ENCODE results near the gene TRAM2. TPM values are rescaled to one million over a fixed set of nuclear protein-coding genes. Genes with fewer than 3 reads are reported as not detected.

Gene TRAM2
- total and polyA plus RNA-seq, 9 of the 15 experiments (the other 6 are each of a cell fraction or from before 2014, with no cell fraction given) = 2.6 to 13.3 (median 8.9) TPM

GRCh38 chr6:52503851-52504781, 72.7 kb downstream of the TRAM2 start (continued):
- no peak for TF ChIP-seq HDGF (IDR thresholded peaks at IDR 0.05)
- no peak for TF ChIP-seq ZSCAN29 (IDR thresholded peaks at IDR 0.05)
- no peak for TF ChIP-seq ELF1 (tag; IDR thresholded peaks at IDR 0.05)
- TF ChIP-seq ZNF561 (CRISPR knock-in tag; conservative IDR thresholded peaks at IDR 0.05) = no peak
- no peak for TF ChIP-seq ZFP30 (CRISPR knock-in tag; IDR thresholded peaks at IDR 0.05; ENCODE audit: borderline replicate concordance)
- no peak for TF ChIP-seq SPI1 (IDR thresholded peaks at IDR 0.05; ENCODE audit: borderline replicate concordance, low read depth, low read length)
- TF ChIP-seq GTF2F1 (IDR thresholded peaks at IDR 0.05; ENCODE audit: low read depth, low read length) = no peak
- no peak for TF ChIP-seq E2F1 (CRISPR knock-in tag; IDR thresholded peaks at IDR 0.05)
- TF ChIP-seq TSC22D4 (tag; IDR thresholded peaks at IDR 0.05) = no peak
- TF ChIP-seq PTTG1 (tag; IDR thresholded peaks at IDR 0.05; ENCODE audit: low read depth) = no peak
- TF ChIP-seq SIX5 (IDR thresholded peaks at IDR 0.05; ENCODE audit: borderline replicate concordance in 1 of 2, insufficient read depth in 1 of 2, low read depth in 1 of 2, low read length in 2 of 2) = no peak
- TF ChIP-seq, protein P1, sequence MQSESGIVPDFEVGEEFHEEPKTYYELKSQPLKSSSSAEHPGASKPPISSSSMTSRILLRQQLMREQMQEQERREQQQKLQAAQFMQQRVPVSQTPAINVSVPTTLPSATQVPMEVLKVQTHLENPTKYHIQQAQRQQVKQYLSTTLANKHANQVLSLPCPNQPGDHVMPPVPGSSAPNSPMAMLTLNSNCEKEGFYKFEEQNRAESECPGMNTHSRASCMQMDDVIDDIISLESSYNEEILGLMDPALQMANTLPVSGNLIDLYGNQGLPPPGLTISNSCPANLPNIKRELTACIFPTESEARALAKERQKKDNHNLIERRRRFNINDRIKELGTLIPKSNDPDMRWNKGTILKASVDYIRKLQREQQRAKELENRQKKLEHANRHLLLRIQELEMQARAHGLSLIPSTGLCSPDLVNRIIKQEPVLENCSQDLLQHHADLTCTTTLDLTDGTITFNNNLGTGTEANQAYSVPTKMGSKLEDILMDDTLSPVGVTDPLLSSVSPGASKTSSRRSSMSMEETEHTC (IDR thresholded peaks at IDR 0.05) = no peak
- TF ChIP-seq, protein P2, sequence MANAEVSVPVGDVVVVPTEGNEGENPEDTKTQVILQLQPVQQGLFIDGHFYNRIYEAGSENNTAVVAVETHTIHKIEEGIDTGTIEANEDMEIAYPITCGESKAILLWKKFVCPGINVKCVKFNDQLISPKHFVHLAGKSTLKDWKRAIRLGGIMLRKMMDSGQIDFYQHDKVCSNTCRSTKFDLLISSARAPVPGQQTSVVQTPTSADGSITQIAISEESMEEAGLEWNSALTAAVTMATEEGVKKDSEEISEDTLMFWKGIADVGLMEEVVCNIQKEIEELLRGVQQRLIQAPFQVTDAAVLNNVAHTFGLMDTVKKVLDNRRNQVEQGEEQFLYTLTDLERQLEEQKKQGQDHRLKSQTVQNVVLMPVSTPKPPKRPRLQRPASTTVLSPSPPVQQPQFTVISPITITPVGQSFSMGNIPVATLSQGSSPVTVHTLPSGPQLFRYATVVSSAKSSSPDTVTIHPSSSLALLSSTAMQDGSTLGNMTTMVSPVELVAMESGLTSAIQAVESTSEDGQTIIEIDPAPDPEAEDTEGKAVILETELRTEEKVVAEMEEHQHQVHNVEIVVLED (CRISPR knock-in tag; IDR thresholded peaks at IDR 0.05) = no peak
- TF ChIP-seq TAF1 (IDR thresholded peaks at IDR 0.05; ENCODE audit: control insufficient read depth, extremely low read depth, insufficient read depth, low read length, severe bottlenecking) = no peak
- TF ChIP-seq WHSC1 (IDR thresholded peaks at IDR 0.05; ENCODE audit: low read length) = no peak
- no peak for TF ChIP-seq ZNF124 (CRISPR knock-in tag; IDR thresholded peaks at IDR 0.05)
- no peak for TF ChIP-seq CC2D1A (IDR thresholded peaks at IDR 0.05)
- TF ChIP-seq SMARCA4 (IDR thresholded peaks at IDR 0.05) = peak; percentile 88
- no peak for TF ChIP-seq ZNF324 (CRISPR knock-in tag; IDR thresholded peaks at IDR 0.05)
- TF ChIP-seq DIDO1 (tag; IDR thresholded peaks at IDR 0.05; ENCODE audit: low read depth) = no peak
- TF ChIP-seq FUS (optimal IDR thresholded peaks at IDR 0.05; ENCODE audit: low read depth, low read length) = no peak
- no peak for TF ChIP-seq DDX20 (tag; IDR thresholded peaks at IDR 0.05; ENCODE audit: low read depth)
- TF ChIP-seq CEBPG (CRISPR knock-in tag; IDR thresholded peaks at IDR 0.05) = no peak
- no peak for TF ChIP-seq CEBPG (tag; conservative IDR thresholded peaks at IDR 0.05 in 1 of 2, IDR thresholded peaks at IDR 0.05 in 1 of 2)
- TF ChIP-seq RBM15 (IDR thresholded peaks at IDR 0.05; ENCODE audit: insufficient read depth, low read length) = no peak
- TF ChIP-seq GTF2A2 (tag; IDR thresholded peaks at IDR 0.05) = no peak
